GM23248 (cell line): Measurements from ENCODE around the gene KIAA1958. TPM values are rescaled to one million over a fixed set of nuclear protein-coding genes. Genes with fewer than 3 reads are reported as not detected.

Experiments
- DNase-seq: peaks from one replicate; pipeline ENCODE4 v3.0.0-alpha.2; 2015
- H2AFZ ChIP-seq: fragments of 200-600 bp; sonication (generic); 2 replicates; pipeline ENCODE4 v1.6.1; 2016; ENCODE audit warnings: antibody characterized with exemption
- H3F3A ChIP-seq: fragments of 200-600 bp; sonication (generic); 2 replicates; pipeline ENCODE4 v1.6.1; 2016; ENCODE audit warnings: mild to moderate bottlenecking, antibody characterized with exemption, mixed run types; ENCODE audit not compliant: insufficient read depth
- H3K27ac ChIP-seq: fragments of 200-600 bp; sonication (generic); 2 replicates; pipeline ENCODE4 v1.5.1; 2016; ENCODE audit warnings: mild to moderate bottlenecking
- H3K27me3 ChIP-seq: fragments of 200-600 bp; sonication (generic); replicated peaks from 2 replicates; pipeline ENCODE4 v1.6.1; 2016; ENCODE audit warnings: mild to moderate bottlenecking; ENCODE audit not compliant: insufficient read depth
- H3K36me3 ChIP-seq: fragments of 200-600 bp; sonication (generic); 2 replicates; pipeline ENCODE4 v1.6.1; 2016; ENCODE audit warnings: low read depth, mild to moderate bottlenecking
- H3K4me1 ChIP-seq: fragments of 200-600 bp; sonication (generic); 2 replicates; pipeline ENCODE4 v1.6.1; 2016; ENCODE audit warnings: mild to moderate bottlenecking; ENCODE audit not compliant: insufficient read depth
- H3K4me2 ChIP-seq: fragments of 200-600 bp; sonication (generic); one replicate; pipeline ENCODE4 v1.6.1; 2016; ENCODE audit warnings: mild to moderate bottlenecking; ENCODE audit not compliant: unreplicated experiment
- H3K4me3 ChIP-seq: fragments of 200-600 bp; sonication (generic); 2 replicates; pipeline ENCODE4 v1.5.1; 2016; ENCODE audit warnings: mild to moderate bottlenecking
- H3K79me2 ChIP-seq: fragments of 200-600 bp; sonication (generic); 2 replicates; pipeline ENCODE4 v1.6.1; 2016; ENCODE audit warnings: mild to moderate bottlenecking; ENCODE audit not compliant: insufficient read depth
- H3K9ac ChIP-seq: fragments of 200-600 bp; sonication (generic); 2 replicates; pipeline ENCODE4 v1.6.1; 2016; ENCODE audit warnings: mild to moderate bottlenecking
- H3K9me2 ChIP-seq: fragments of 200-600 bp; sonication (generic); 2 replicates; pipeline ENCODE4 v1.6.1; 2016; ENCODE audit warnings: mixed run types, mild to moderate bottlenecking, moderate library complexity; ENCODE audit not compliant: insufficient read depth
- H3K9me3 ChIP-seq: fragments of 200-600 bp; sonication (generic); one replicate; pipeline ENCODE4 v1.6.1; 2017; ENCODE audit warnings: low read depth
- H4K20me1 ChIP-seq: fragments of 200-600 bp; sonication (generic); 2 replicates; pipeline ENCODE4 v1.6.0; 2016; ENCODE audit not compliant: insufficient read depth
- EZH2 ChIP-seq: fragments of 200-600 bp; sonication (generic); IDR thresholded peaks from 2 replicates; pipeline ENCODE4 v1.6.1; 2018; ENCODE audit warnings: antibody characterized with exemption, mild to moderate bottlenecking; ENCODE audit not compliant: insufficient read depth, poor library complexity, severe bottlenecking
- EZH2phosphoT487 ChIP-seq: fragments of 200-600 bp; sonication (generic); IDR thresholded peaks from 2 replicates; pipeline ENCODE4 v1.6.1; 2018; ENCODE audit warnings: antibody characterized with exemption, moderate library complexity, mild to moderate bottlenecking, low read depth; ENCODE audit not compliant: insufficient read depth
- WGBS, 2 experiments: methylation state at CpG; one replicate each; pipeline ENCODE4 v1.1.6; 2015 to 2017; ENCODE audit warnings: low lambda C conversion rate in 2 of 2, low coverage in 1 of 2; ENCODE audit errors: missing lambda C conversion rate in 2 of 2; 5-methylcytosine and 5-hydroxymethylcytosine counted together
- in situ Hi-C: fragments of 300-500 bp; cut with MboI; formaldehyde crosslinking; loops from 2 replicates; pipeline ENCODE4 v1.15.0; 2020
- polyA plus RNA-seq: library from polyadenylated mRNA; unstranded; fragments of >200 nt; fragmentation: Nextera tagmentation; extraction: Ambion mirVana; gene quantifications from 2 replicates; pipeline ENCODE4 v1.2.1, GENCODE V29; 2016
- total RNA-seq: library from RNA; depleted of rRNA; stranded (reverse); fragments of >200 nt; shearing (Covaris generic); gene quantifications from 2 replicates; pipeline ENCODE4 v1.2.3, GENCODE V29; 2014

Gene KIAA1958
- total and polyA plus RNA-seq, 2 experiments from 2014 or later = 7.7 to 7.8 TPM

DNA sequence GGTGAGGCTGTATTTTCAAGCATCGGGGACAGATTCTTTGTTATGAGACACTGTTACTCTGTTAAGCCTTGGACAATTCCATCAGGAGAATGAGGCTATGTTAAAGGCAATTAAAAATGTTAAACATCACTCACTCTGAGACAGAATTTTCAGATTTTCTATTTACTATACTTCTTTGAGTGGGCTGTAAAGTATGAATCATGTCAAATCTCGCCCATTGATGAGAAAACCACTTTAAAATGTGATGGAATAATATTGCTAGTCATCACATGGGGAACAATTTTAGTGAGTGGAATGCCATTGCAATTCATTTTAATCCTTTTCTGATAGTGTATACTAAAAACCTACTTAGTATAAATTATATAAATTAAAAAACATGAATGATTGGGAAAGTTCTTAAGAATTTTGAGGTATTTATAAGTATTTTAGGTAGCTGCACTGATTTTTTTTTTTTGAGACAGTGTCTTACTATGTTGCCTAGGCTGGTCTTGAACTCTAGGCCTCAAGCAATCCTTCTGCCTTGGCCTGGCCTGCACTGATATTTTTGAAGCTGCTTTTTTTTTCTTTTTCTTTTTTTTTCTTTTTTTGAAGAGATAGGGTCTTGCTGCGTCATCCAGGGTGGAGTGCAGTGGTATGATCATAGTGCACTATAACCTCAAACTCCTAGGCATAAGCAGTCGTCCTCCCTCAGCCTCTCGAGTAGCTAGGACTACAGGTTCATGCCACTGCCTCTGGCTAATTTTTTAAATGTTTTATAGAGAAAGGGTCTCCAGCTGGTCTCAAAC is 73.2 kb downstream of the KIAA1958 start:
- peak; percentile 60 for DNase-seq
- peak overlapping the region; percentile 75 for H3K4me2 ChIP-seq
- TF ChIP-seq EZH2phosphoT487 (no peak), EZH2 (no peak)

DNA sequence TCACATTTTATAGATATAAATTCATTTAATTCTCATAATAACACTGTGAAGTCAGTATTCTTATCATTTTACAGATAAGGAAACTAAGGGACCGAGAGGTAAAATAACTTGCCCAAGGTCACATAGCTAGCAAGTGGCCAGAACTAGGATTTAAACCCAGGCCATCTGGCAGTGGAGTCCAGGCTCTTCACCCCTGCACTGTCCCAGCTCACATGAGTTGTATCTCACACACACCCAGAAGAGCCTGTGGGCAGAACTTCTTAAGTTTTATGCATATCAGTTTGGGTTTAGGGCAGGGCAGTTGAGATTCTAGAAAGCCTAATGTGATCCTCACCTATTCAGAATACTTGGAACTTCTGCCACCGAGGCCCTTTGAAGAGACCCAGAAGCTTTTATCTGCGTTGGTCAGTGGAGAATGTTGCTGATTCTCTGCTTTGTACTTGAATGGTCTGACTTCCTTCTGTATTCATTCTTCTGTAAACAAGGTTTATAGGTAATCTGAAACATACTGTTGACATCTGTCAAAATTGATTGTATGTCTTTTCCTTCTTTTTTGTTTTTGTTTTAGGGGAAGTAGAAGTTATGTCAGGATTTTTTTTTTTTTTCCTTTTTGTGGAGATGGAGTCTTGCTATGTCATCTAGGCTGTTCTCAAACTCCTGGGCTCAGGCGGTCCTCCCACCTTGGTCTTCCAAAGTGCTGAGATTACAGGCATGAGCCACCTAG is 75.8 kb downstream of the KIAA1958 start:
- H3K79me2 ChIP-seq = peaks cover 71% of the 10 kb centered on the region
- H2AFZ ChIP-seq = no peak overlapping the region
- in situ Hi-C loops = no loop called here
- no peak overlapping the region for H3K4me2 ChIP-seq
- no peaks in the 10 kb centered on the region for H3K27me3 ChIP-seq
- H3K9me3 ChIP-seq = no peaks in the 10 kb centered on the region
- H3K36me3 ChIP-seq = no peaks in the 10 kb centered on the region
- H3F3A ChIP-seq = peaks cover 30% of the 10 kb centered on the region
- peaks cover 37% of the 10 kb centered on the region for H3K4me1 ChIP-seq
- no peaks in the 10 kb centered on the region for H4K20me1 ChIP-seq
- H3K4me3 ChIP-seq = no peak overlapping the region
- no peak overlapping the region for H3K27ac ChIP-seq
- no peaks in the 10 kb centered on the region for H3K9me2 ChIP-seq
- 87% methylated on average over 4 of the region's 4 CpGs for WGBS, 2 experiments
- TF ChIP-seq EZH2phosphoT487 (no peak), EZH2 (no peak)
- DNase-seq = no peak
- no peak overlapping the region for H3K9ac ChIP-seq

More for the DNA sequence above, 73.2 kb downstream of the KIAA1958 start:
- Histone ChIP-seq H3K27ac (peak overlapping the region; percentile 74), H3K27me3 (no peaks in the 10 kb centered on the region), H3F3A (peaks cover 55% of the 10 kb centered on the region), H2AFZ (no peak overlapping the region), H3K36me3 (no peaks in the 10 kb centered on the region), H3K9ac (0 out of 2 replicates have a peak overlapping the region, but pooled peaks have one; percentile 3), H3K4me3 (0 out of 2 replicates have a peak overlapping the region, but pooled peaks have one; percentile 12), H3K9me3 (no peaks in the 10 kb centered on the region), H3K9me2 (no peaks in the 10 kb centered on the region), H4K20me1 (no peaks in the 10 kb centered on the region), H3K4me1 (peaks cover 57% of the 10 kb centered on the region), H3K79me2 (peaks cover 53% of the 10 kb centered on the region)
- WGBS, 2 experiments = 59 to 65% methylated on average over 5 of the region's 5 CpGs
- in situ Hi-C loops = no loop called here

DNA sequence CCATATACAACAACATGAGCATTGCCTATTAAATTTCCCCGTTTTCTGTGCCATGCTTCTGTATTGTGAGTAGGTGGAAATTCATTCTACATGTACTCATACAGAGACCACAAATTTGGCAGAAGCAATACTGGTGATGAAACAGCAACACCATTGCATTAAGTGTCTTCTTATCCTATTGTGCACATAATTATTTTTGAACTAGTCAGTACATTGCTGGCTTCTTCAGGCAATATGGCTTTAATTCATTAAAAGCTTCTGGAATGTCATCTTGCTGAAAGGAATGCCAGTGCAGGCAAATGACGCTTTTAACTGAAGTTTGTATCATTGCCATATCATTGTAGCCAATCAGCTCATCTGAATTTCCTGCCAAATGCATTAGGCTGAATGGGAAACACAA is 82.6 kb downstream of the KIAA1958 start:
- in situ Hi-C loops = no loop called here
- 0 to 1% methylated on average over 2 of the region's 2 CpGs for WGBS, 2 experiments
- Histone ChIP-seq H3K9ac (no peak overlapping the region), H3K4me2 (peak overlapping the region; percentile 47), H3K36me3 (no peaks in the 10 kb centered on the region), H2AFZ (no peak overlapping the region), H3K9me2 (no peaks in the 10 kb centered on the region), H3K4me1 (peaks cover 28% of the 10 kb centered on the region), H3K9me3 (no peaks in the 10 kb centered on the region), H3K27me3 (no peaks in the 10 kb centered on the region), H3F3A (peaks cover 21% of the 10 kb centered on the region), H4K20me1 (no peaks in the 10 kb centered on the region), H3K27ac (peak overlapping the region; percentile 55), H3K4me3 (no peak overlapping the region), H3K79me2 (peaks cover 77% of the 10 kb centered on the region)
- TF ChIP-seq EZH2phosphoT487 (0 out of 2 replicates have a peak, but pooled peaks have one; percentile 79), EZH2 (no peak)
- DNase-seq = peak; percentile 94

DNA sequence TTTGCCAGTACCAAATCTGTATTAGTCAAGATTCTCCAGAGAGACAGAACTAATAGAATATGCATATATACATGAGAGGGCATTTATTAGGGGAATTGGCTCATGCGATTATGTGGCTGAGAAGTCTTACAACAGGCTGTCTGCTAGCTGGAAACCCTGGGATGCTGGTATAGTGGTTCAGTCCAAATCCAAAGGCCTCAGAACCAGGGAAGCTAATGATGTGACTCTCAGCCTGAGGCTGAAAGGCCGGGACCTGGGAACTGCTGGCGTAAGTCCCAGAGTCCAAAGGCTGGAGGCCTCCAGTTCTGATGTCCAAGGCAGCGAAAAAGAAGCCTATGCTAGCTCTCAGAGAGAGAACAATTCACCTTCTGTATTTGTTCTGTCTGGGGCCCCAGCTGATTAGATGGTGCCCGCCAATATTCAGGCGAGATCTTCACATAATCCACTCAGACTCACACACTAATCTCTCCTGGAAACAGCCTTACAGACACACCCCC is 84.1 kb downstream of the KIAA1958 start:
- peaks cover 70% of the 10 kb centered on the region for H3K79me2 ChIP-seq
- peaks cover 28% of the 10 kb centered on the region for H3K4me1 ChIP-seq
- H3F3A ChIP-seq = peaks cover 21% of the 10 kb centered on the region
- 97% methylated on average over 6 of the region's 6 CpGs for WGBS, 2 experiments
- H3K4me2 ChIP-seq = no peak overlapping the region
- no peak overlapping the region for H3K27ac ChIP-seq
- H3K4me3 ChIP-seq = no peak overlapping the region
- TF ChIP-seq EZH2 (no peak), EZH2phosphoT487 (no peak)
- peaks cover 6% of the 10 kb centered on the region; the same call in 1 of the 2 replicates for H3K36me3 ChIP-seq
- H3K9me2 ChIP-seq = no peaks in the 10 kb centered on the region
- DNase-seq = no peak
- in situ Hi-C loops = no loop called here
- H2AFZ ChIP-seq = no peak overlapping the region
- no peaks in the 10 kb centered on the region for H3K9me3 ChIP-seq
- no peak overlapping the region for H3K9ac ChIP-seq
- no peaks in the 10 kb centered on the region for H3K27me3 ChIP-seq
- H4K20me1 ChIP-seq = no peaks in the 10 kb centered on the region
